Fibroblast of pulmonary artery (primary cell): ENCODE data around the gene PTPRM.

Experiments
- DNase-seq: peaks from one replicate; pipeline ENCODE4 v3.0.0-alpha.2; 2010; ENCODE audit warnings: low read depth
- H3K4me3 ChIP-seq: replicated peaks from 2 replicates; pipeline ENCODE4 v1.5.1; 2011; ENCODE audit warnings: low read depth, mild to moderate bottlenecking, control low read depth, low read length, moderate library complexity
- TF ChIP-seq, protein P1 (sequence below): IDR thresholded peaks from 2 replicates; pipeline ENCODE4 v1.5.1; 2011; ENCODE audit warnings: mild to moderate bottlenecking, control low read depth, low read length, inconsistent platforms; ENCODE audit errors: missing control alignments

PTPRM gene

GRCh38 chr18:8349608-8350323, 782.6 kb downstream of the PTPRM start:
- H3K4me3 ChIP-seq = no peak overlapping the region
- no peak for DNase-seq
- TF ChIP-seq, protein P1, sequence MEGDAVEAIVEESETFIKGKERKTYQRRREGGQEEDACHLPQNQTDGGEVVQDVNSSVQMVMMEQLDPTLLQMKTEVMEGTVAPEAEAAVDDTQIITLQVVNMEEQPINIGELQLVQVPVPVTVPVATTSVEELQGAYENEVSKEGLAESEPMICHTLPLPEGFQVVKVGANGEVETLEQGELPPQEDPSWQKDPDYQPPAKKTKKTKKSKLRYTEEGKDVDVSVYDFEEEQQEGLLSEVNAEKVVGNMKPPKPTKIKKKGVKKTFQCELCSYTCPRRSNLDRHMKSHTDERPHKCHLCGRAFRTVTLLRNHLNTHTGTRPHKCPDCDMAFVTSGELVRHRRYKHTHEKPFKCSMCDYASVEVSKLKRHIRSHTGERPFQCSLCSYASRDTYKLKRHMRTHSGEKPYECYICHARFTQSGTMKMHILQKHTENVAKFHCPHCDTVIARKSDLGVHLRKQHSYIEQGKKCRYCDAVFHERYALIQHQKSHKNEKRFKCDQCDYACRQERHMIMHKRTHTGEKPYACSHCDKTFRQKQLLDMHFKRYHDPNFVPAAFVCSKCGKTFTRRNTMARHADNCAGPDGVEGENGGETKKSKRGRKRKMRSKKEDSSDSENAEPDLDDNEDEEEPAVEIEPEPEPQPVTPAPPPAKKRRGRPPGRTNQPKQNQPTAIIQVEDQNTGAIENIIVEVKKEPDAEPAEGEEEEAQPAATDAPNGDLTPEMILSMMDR = no peak

- no peak overlapping the region for H3K4me3 ChIP-seq
- TF ChIP-seq, protein P1 = no peak
- no peak for DNase-seq
These were observed 783.5 kb downstream of the PTPRM start for GRCh38 chr18:8350628-8351027.

DNA sequence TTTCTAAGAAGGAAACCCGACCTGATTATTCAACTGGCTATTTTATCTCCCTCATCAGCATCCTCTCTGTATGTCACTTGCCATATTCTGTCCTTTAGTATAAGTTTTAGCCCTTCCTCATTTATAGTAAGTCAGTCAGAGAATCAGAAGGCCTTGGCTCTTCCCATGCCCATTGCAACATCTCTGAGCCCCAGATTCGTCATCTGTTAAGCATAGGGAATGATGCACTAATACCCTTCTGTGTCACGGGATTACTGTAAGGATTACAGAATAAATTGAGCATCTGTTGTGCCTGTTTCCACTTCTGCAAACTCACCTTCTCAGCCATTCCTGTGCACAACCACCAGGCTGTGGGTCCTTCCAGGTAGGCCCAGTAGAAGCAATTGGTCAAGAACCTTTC, 784.0 kb downstream of the PTPRM start:
- DNase-seq = no peak
- TF ChIP-seq, protein P1 = no peak
- no peak overlapping the region for H3K4me3 ChIP-seq

GRCh38 chr18:8354304-8354703, 787.2 kb downstream of the PTPRM start:
- DNase-seq = no peak
- TF ChIP-seq, protein P1 = no peak

DNA sequence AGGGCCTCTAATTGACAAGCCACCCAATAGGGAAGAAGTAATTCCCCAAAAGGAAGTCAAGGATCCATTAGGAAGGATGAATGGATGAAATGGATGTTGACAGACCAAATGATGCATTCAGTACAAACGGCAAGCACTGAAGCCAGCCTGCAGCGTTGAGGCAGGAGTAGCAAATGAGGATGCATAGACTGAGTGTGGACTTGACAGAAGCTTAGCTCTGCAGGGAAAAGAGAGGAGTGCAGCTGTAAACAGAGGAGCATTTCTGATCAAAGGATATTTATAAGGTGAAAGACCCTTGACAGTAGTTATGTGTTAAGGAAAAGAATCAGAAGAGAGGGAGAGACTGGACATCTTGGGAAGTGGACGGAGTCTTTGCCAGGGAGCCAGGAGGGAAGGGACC, 788.9 kb downstream of the PTPRM start:
- TF ChIP-seq, protein P1 = no peak
- H3K4me3 ChIP-seq = no peak overlapping the region

More at GRCh38 chr18:8354304-8354703, 787.2 kb downstream of the PTPRM start:
- no peak overlapping the region for H3K4me3 ChIP-seq

DNA sequence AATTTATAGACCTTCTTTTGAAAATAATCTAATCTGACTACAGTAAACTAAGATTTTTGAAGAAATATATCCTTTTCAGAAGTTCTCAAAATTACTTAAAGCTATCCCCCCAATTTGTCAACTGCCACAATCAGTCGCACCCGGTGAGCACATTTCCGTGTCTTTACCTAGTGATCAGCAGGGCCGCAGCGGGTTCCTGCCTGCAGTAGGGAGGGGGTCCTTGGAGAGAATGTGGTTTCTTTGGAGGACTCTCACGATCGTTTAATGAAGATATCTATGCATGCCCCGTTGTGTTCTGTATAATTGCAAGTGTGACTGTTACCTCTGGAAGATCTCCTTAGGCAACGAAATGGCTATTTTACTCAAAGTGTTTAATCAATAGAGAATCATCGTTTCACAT, 790.2 kb downstream of the PTPRM start:
- TF ChIP-seq, protein P1 = no peak
- DNase-seq = no peak
- H3K4me3 ChIP-seq = no peak overlapping the region

More for the DNA sequence above, 788.9 kb downstream of the PTPRM start:
- no peak for DNase-seq
